ENCODE data around the gene DEGS1.

DEGS1 gene

DNA sequence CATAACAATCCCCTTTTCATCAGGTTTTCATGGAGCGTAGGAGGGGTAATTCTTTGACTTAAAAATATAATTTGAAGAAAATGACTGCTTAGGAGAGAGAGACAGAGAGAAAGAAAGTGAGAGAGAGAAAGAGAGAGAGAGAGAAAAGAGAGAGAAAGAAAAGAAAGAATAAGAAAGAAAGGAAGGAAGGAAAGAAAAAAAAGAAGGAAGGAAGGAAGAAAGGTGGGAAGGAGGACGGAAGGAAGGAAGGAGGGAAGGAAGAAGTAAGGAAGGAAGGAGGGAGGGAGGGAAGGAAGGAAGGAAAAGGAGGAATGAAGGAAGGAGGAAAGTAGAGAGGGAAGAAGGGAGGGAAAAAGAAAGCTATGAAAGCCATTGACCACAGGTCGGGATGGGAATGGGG is 10.8 kb upstream of the DEGS1 start:
- no peaks in the 10 kb centered on the region for H3K27me3 ChIP-seq (replicated peaks; ENCODE audit: control insufficient read depth, insufficient read depth, low read length)
- H3K36me3 ChIP-seq (ENCODE audit: control insufficient read depth, insufficient read depth, low read length): no peaks in the 10 kb centered on the region
- no peak for DNase-seq (ENCODE audit: extremely low read depth, insufficient read length)
- TF ChIP-seq, protein P1, sequence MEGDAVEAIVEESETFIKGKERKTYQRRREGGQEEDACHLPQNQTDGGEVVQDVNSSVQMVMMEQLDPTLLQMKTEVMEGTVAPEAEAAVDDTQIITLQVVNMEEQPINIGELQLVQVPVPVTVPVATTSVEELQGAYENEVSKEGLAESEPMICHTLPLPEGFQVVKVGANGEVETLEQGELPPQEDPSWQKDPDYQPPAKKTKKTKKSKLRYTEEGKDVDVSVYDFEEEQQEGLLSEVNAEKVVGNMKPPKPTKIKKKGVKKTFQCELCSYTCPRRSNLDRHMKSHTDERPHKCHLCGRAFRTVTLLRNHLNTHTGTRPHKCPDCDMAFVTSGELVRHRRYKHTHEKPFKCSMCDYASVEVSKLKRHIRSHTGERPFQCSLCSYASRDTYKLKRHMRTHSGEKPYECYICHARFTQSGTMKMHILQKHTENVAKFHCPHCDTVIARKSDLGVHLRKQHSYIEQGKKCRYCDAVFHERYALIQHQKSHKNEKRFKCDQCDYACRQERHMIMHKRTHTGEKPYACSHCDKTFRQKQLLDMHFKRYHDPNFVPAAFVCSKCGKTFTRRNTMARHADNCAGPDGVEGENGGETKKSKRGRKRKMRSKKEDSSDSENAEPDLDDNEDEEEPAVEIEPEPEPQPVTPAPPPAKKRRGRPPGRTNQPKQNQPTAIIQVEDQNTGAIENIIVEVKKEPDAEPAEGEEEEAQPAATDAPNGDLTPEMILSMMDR (IDR thresholded peaks at IDR 0.05; ENCODE audit: insufficient read depth, low read length, poor library complexity, severe bottlenecking): no peak
- H3K4me3 ChIP-seq (replicated peaks; ENCODE audit: low read depth, low read length): no peak overlapping the region

DNA sequence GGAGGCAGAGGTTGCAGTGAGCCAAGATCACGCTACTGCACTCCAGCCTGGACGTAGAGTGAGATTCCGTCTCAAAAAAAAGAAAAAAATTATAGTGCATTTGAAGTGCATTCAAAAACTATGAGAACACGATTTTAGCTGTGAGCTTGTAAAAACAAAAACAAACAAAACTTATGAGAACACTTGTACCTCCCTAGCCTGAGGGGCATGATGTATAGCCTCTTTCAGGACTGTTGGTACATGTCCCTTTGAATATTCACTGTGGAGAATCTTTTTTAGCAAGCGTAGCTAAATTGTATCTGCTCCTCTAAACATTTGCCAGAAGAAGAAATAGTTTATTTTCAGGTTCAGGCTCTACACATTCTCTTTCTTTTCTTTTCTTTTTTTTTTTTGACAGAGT is 9.5 kb upstream of the DEGS1 start:
- TF ChIP-seq, protein P1 (IDR thresholded peaks at IDR 0.05; ENCODE audit: insufficient read depth, low read length, poor library complexity, severe bottlenecking): no peak
- H3K36me3 ChIP-seq (ENCODE audit: control insufficient read depth, insufficient read depth, low read length): no peaks in the 10 kb centered on the region
- DNase-seq (ENCODE audit: extremely low read depth, insufficient read length): no peak
- H3K27me3 ChIP-seq (replicated peaks; ENCODE audit: control insufficient read depth, insufficient read depth, low read length): no peaks in the 10 kb centered on the region
- H3K4me3 ChIP-seq (replicated peaks; ENCODE audit: low read depth, low read length): no peak overlapping the region

DNA sequence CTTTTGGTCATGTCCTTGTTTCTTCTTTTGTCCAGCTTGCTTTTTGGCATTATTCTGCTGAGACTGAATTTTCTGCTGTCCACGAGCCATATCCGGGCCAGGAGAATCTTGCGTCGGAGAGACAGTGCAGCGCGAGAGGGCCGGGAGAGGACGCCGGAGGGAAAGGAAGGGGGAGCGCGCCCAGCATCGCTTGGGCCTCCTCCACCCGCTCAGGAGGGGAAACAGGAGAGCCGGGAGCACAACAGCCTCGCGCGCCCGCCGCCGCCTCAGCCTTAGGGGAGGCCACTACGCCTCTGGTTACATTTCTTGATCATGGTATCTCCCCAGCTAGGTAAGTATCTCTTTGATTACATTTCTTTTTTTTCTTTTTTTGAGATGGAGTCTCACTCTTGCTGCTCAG is 7.4 kb upstream of the DEGS1 start:
- H3K27me3 ChIP-seq (replicated peaks; ENCODE audit: control insufficient read depth, insufficient read depth, low read length): no peaks in the 10 kb centered on the region
- DNase-seq (ENCODE audit: extremely low read depth, insufficient read length): no peak
- H3K36me3 ChIP-seq (ENCODE audit: control insufficient read depth, insufficient read depth, low read length): no peaks in the 10 kb centered on the region
- no peak overlapping the region for H3K4me3 ChIP-seq (replicated peaks; ENCODE audit: low read depth, low read length)
- TF ChIP-seq, protein P1 (IDR thresholded peaks at IDR 0.05; ENCODE audit: insufficient read depth, low read length, poor library complexity, severe bottlenecking): no peak

DNA sequence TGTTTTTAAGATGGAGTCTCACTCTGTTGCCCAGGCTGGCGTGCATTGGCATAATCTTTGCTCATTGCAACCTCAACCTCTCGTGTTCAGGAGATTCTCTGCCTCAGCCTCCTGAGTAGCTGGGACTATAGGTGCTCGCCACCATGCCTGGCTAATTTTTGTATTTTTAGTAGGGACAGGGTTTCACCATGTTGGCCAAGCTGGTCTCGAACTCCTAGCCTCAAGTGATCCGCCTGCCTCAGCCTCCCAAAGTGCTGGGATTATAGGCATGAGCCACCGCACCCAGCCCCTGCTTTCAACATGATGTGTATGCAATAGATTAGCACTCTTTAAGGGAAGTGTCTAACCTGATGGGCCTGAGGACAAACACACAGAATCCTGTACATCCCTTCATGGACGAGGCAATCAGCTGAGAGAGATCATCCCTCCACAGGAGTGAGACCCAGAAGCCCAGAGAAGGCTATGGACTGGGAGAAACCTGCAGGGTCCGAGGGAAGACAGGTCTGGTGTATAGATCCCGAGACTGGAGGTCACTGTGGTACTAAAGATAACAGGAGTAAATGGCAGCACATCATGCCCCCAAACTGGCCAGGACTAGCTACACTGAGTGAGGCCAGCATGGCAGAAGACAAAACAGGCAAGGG is 5.6 kb upstream of the DEGS1 start:
- no peak for DNase-seq (ENCODE audit: extremely low read depth, insufficient read length)
- H3K27me3 ChIP-seq (replicated peaks; ENCODE audit: control insufficient read depth, insufficient read depth, low read length): no peaks in the 10 kb centered on the region
- TF ChIP-seq, protein P1 (IDR thresholded peaks at IDR 0.05; ENCODE audit: insufficient read depth, low read length, poor library complexity, severe bottlenecking): no peak
- no peaks in the 10 kb centered on the region for H3K36me3 ChIP-seq (ENCODE audit: control insufficient read depth, insufficient read depth, low read length)
- no peak overlapping the region for H3K4me3 ChIP-seq (replicated peaks; ENCODE audit: low read depth, low read length)

DNA sequence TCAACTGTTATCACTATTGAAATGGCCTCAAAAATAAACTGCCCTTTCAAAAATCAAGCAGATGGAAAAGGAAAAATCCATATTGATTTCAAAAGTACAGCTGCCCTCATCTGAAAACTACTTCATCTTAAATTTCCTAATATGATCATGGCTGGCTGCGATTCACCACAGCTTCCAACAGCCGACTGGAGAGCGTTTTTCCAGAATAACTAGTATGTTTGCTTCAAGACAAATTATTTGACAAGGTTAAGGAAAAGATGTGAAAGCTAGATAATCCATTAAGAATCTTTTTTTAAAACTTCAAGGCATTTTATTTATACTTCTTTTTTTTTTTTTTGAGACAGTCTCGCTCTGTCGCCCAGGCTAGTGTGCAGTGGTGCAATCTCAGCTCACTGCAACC is 4.1 kb upstream of the DEGS1 start:
- Histone ChIP-seq H3K27me3 (replicated peaks; ENCODE audit: control insufficient read depth, insufficient read depth, low read length) (no peaks in the 10 kb centered on the region), H3K4me3 (replicated peaks; ENCODE audit: low read depth, low read length) (no peak overlapping the region), H3K36me3 (ENCODE audit: control insufficient read depth, insufficient read depth, low read length) (no peaks in the 10 kb centered on the region)
- DNase-seq (ENCODE audit: extremely low read depth, insufficient read length): no peak
- TF ChIP-seq, protein P1 (IDR thresholded peaks at IDR 0.05; ENCODE audit: insufficient read depth, low read length, poor library complexity, severe bottlenecking): no peak

All from GM06990 (cell line).